Stimulated activated CD8-positive, alpha-beta memory T cell treated with anti-CD3 and anti-CD28 coated beads, Interleukin-7, amount 100 ng/mL, for 1 hour (primary cell): ENCODE results near the gene TMEM258.

Source experiments
- DNase-seq, 2 donors: peaks; one replicate each; pipeline ENCODE4 v3.0.0-alpha.2; 2020; ENCODE audit warnings: low read depth in 2 of 2

Gene TMEM258

DNA sequence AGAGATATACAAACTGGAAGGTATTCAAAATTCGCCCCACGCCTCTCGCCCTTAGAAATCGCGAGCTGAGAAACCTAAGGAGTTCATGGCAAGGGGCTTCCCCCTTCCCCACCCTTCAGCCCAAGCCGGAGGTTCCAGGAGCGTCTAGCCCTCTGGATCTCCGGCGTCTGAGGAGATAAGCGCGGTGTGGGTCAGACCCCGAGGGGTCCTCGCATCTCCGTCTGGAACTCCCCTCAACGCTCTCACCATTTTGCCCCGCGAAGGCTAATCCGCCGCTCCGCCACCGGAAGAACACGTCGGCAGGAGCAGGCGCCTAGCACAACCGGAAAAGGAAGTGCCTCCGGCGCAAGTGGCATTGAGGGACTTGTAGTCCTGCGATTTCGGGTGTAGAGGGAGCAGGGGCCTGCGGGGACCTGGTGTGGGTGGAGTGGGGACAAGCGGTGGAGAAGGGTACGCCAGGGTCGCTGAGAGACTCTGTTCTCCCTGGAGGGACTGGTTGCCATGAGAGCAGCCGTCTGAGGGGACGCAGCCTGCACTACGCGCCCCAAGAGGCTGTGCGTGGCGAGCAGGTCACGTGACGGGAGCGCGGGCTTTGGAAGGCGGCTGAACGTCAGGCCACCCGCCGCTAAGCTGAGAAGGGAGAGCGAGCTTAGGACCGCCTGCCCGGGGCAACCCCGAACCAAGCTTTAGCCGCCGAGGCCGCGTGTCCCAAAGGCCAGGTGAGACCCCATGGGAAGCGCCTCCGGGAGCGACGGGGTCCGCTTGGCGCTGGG lies at the start of gene TMEM258, which contains the start of gene FEN1:
TSS of gene TMEM258 (minus strand) at position 290 of the 773 bp plus-strand sequence. CDS start at position 249, 41 bp downstream.
TSS of gene FEN1 (plus strand) at position 602 of the 773 bp plus-strand sequence. CDS start 2,451 bp downstream, outside the sequence.
- peak; percentile 69 to 72 for DNase-seq

DNA sequence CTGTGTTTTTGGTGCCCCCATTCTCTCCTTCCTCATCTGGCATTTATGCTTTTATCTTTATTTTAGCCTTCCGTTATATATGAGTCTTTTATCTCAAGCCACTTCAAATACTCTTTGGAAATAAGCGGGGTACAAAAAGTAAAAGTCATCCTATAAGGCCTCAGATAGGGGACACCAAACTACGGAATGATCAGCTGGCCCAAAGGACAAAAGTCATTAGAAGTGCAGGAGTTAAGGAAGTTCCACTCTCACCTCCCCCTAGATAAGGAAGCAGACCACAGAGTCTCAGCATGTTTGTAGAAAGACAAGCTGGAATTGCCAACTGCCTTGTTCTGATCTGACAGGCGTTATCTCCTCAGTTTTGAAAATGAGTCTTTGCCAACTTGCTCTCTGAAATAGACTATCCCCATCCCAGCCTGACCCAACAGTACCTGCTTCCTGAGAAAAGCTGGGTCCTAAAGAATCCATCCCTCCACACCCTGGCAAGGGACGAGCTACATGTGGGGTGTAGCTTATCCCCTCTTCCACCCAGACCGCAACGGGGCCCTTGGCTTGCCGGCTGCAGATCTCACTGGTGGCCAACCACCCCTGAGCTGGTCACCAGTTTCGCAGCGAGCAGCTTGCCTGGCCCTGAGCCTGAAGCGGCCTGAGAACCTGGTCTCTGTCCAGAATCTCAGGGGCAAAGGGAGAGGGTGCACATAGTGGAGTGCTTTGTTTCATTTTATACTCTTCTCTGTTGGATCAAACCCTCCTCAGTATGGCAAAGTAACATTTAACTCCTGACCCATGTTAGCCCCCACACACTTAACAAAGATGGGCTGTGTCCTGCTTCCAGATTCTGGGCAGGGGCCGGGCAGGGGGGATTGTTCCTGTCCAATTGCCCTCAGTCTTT lies 49.5 kb upstream of the TMEM258 start:
- no peak for DNase-seq

DNA sequence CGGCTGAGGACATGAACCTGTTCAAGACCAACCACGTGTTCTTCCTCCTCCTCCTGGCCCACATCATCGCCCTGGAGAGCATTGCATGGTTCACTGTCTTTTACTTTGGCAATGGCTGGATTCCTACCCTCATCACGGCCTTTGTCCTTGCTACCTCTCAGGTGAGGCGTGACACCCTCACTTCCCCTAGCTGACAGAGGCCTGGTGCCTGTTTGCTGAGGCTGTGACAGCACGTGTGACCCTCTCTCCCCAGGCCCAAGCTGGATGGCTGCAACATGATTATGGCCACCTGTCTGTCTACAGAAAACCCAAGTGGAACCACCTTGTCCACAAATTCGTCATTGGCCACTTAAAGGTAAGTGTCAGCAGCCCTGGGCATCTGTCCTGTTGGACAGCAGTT lies 48.0 kb upstream of the TMEM258 start:
- no peak for DNase-seq

- DNase-seq: no peak
These were observed 47.3 kb upstream of the TMEM258 start for GRCh38 chr11:61839742-61840141.

DNA sequence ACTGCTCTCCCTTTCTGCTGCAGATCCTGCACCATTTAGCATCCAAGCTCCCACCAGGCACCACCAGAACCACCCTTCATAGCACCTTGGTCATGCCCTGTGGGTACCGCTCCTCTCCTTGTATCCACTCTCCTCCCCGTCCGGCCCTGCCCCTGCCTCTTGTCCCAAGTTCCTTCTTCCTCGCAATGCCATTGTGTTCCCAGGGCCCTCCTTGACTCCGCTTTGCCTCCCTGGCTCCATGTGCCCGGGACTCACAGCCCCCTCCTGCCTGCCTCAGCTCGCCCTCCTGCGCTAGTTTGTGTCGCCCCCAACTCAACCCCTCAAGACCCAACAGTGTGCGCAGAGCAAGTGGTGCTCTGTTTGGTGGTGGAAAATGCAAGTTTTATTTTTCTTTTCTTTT lies 46.5 kb upstream of the TMEM258 start:
- DNase-seq: no peak

GRCh38 chr11:61838501-61838900 lies 46.1 kb upstream of the TMEM258 start:
- DNase-seq: no peak

DNA sequence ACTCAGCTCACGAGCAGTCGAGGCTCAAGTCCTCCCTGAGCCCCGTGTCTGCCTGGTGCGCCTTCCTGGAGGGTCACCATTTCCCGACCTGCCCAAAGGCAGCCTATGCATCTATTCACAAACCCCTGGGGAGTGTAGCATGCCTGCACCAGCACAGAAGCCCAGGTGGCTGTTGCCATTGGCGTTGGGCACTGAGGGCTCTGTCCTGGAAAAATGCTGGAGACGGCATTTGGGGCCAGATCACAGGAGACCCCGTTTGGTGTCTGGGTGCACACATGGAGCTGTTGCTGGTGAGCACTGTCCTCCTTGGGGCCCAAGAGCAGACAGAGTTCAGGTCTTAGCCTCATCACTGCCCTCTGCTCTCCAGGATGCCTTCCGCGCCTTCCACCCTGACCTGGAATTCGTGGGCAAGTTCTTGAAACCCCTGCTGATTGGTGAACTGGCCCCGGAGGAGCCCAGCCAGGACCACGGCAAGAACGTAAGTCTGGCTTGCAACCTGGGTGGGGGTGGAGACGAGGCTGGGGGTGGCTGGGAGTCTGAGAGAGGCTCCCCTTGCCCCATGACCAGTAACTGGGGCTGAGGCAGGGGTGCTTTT lies 45.1 kb upstream of the TMEM258 start:
- no peak for DNase-seq

DNA sequence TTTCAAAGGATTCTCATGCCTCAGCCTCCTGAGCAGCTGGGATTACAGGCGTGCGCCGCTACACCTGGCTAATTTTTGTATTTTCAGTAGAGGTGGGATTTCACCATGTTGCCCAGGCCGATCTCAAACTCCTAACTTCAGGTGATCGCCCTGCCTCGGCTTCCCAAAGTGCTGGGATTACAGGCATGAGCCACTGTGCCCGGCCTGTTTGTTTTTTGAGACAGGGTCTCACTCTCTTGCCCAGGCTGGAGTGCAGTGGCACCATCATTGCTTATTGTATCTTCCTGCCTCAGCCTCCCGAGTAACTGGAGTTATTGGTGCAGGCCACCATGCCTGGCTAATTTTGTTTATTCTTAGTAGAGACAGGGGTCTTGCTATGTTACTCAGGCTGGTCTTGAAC lies 43.8 kb upstream of the TMEM258 start:
- DNase-seq: no peak

GRCh38 chr11:61834278-61835048 lies 42.1 kb upstream of the TMEM258 start:
- no peak for DNase-seq

DNA sequence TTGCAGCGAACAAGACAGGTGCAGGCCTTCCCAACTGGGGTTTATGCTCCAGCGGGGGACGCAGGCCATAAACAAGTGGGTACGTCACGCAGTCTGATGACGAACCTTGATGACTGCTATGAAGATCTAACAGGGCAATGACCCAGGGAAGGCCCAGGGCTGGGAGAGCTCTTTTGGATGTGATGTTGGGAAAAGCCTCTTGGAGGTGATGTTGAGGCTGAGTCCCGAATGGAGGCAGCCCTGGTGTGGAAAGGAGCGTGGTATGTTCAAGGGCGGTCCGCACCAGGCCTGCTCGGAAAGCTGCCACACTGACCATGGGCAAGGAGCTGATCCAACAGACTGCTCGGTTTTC lies 41.5 kb upstream of the TMEM258 start:
- no peak for DNase-seq

DNA sequence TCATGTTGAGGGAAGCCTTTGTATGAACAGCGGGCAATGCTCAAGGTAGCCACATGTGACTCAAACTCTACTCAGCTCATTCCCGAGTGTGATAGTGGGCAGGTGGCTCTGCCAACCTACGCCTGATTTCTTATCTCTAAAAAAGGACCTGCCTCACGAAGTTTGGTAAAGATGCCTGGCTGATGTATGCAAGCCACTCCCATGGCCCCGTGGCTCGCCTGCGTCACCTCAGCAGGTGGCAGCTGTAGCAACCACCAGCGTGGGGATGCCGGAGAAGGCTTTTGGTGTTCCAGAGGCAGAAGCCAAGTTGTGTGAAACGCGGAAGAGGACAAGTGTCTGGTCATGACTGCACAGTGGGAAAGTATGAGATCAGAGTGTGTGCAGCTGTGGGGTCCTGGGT lies 41.1 kb upstream of the TMEM258 start:
- DNase-seq: no peak

DNA sequence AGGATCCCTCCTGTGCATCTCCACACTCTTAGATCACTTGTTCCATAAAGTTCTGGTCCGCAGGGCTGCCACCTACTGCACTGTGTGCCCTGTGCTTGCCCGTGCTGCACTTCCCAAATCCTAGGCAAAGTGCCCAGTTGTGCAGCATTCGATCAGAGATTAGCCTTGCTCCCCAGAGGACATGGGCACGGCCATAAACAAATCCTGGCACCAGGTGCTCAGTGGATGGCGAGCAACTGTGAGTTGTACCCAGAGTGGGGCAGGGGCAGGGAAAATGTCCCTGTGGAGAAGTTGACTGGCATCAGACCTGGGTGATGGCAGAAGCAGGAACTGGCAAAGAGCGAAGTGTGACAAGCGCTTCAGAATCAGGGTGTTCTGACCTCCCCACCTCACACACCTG lies 40.4 kb upstream of the TMEM258 start:
- DNase-seq: no peak

- no peak for DNase-seq
These were observed 39.8 kb upstream of the TMEM258 start for GRCh38 chr11:61832207-61832606.

GRCh38 chr11:61830237-61831105 lies 38.1 kb upstream of the TMEM258 start:
- DNase-seq: no peak

- no peak for DNase-seq
These were observed 37.4 kb upstream of the TMEM258 start for GRCh38 chr11:61829806-61830205.

- DNase-seq: no peak
These were observed 36.4 kb upstream of the TMEM258 start for GRCh38 chr11:61828629-61829407.

GRCh38 chr11:61828379-61828628 lies 35.9 kb upstream of the TMEM258 start:
- DNase-seq: no peak

- peak; percentile 31 to 44 for DNase-seq
These were observed 35.4 kb upstream of the TMEM258 start, which contains the start of gene FADS2 for GRCh38 chr11:61827571-61828378. TSS of gene FADS2 (plus strand) at chr11:61828300. CDS start at chr11:61828391, 91 bp downstream.

- DNase-seq: no peak
These were observed 34.7 kb upstream of the TMEM258 start for GRCh38 chr11:61826930-61827570.
